ENCODE results near the gene LHB. TPM values are rescaled to one million over a fixed set of nuclear protein-coding genes. Genes with fewer than 3 reads are reported as not detected.

LHB gene
- total RNA-seq: not detected in 2 replicates

GRCh38 chr19:49017041-49017665, at the start of gene LHB:
LHB (minus strand) TSS chr19:49017091; CDS start chr19:49017081, 10 bp downstream.

GRCh38 chr19:49064768-49065611, 48.1 kb upstream of the LHB start, which contains the start of gene NTF4:
NTF4 (minus strand) TSS chr19:49064818; CDS start chr19:49061997, 2,821 bp downstream.

GRCh38 chr19:49057636-49058234, 40.8 kb upstream of the LHB start, which contains the start of gene CGB7:
CGB7 (minus strand) TSS chr19:49057749; CDS start chr19:49055375, 2,374 bp downstream.

GRCh38 chr19:49049011-49049410, 32.1 kb upstream of the LHB start, which contains the start of gene CGB8:
CGB8 (minus strand) TSS chr19:49049111; CDS start chr19:49048739, 372 bp downstream.

GRCh38 chr19:49043548-49043947, 26.7 kb upstream of the LHB start, which contains the start of gene CGB5:
CGB5 (plus strand) TSS chr19:49043848; CDS start chr19:49044210, 362 bp downstream.

GRCh38 chr19:49036815-49037214, 19.9 kb upstream of the LHB start, which contains the start of gene CGB1:
CGB1 (minus strand) TSS chr19:49036895; CDS start chr19:49036711, 184 bp downstream.

GRCh38 chr19:49031642-49032301, 14.9 kb upstream of the LHB start, which contains the start of gene CGB2:
CGB2 (plus strand) TSS chr19:49031890; CDS start chr19:49032096, 206 bp downstream.

GRCh38 chr19:49024233-49024632, 7.3 kb upstream of the LHB start, which contains the start of gene CGB3:
CGB3 (minus strand) TSS chr19:49024333; CDS start chr19:49023971, 362 bp downstream.

GRCh38 chr19:48993175-48994034, 23.5 kb downstream of the LHB start, which contains the start of the genes GYS1 and RUVBL2:
GYS1 (minus strand) TSS chr19:48993309; CDS start chr19:48993112, 197 bp downstream.
RUVBL2 (plus strand) TSS chr19:48993887; CDS start chr19:48993912, 25 bp downstream.

Other genes starting within 250 kb of the LHB start
- 17.8 and 34.5 TPM in 2 replicates for gene BCAT2, start 206.1 kb downstream of the LHB start, total RNA-seq
- 5.5 and 19.0 TPM in 2 replicates for gene HSD17B14, start 180.6 kb downstream of the LHB start, total RNA-seq
- gene PLEKHA4, start 148.5 kb downstream of the LHB start, total RNA-seq: 4.2 and 6.6 TPM in 2 replicates
- 47.0 and 52.0 TPM in 2 replicates for gene PPP1R15A, start 144.7 kb downstream of the LHB start, total RNA-seq
- 0.09 and 0.30 TPM in 2 replicates for gene TULP2, start 118.3 kb downstream of the LHB start, total RNA-seq
- 319 and 392 TPM in 2 replicates for gene NUCB1, start 116.8 kb downstream of the LHB start, total RNA-seq
- not detected in 2 replicates for gene DHDH, start 83.4 kb downstream of the LHB start, total RNA-seq
- gene BAX, start 62.2 kb downstream of the LHB start, total RNA-seq: 116 and 123 TPM in 2 replicates
- gene FTL, start 51.8 kb downstream of the LHB start, total RNA-seq: 2,285 and 3,939 TPM in 2 replicates
- 47.5 and 55.9 TPM in 2 replicates for gene GYS1, start 23.8 kb downstream of the LHB start, total RNA-seq
- gene RUVBL2, start 23.2 kb downstream of the LHB start, total RNA-seq: 176 and 217 TPM in 2 replicates
- not detected in 2 replicates for gene CGB3, start 7.2 kb upstream of the LHB start, total RNA-seq
- not detected in 2 replicates for gene CGB2, start 14.8 kb upstream of the LHB start, total RNA-seq
- gene CGB1, start 19.8 kb upstream of the LHB start, total RNA-seq: not detected in 2 replicates
- not detected in 2 replicates for gene CGB5, start 26.8 kb upstream of the LHB start, total RNA-seq
- gene CGB8, start 32.0 kb upstream of the LHB start, total RNA-seq: not detected in 2 replicates
- 0.23 and 0.30 TPM in 2 replicates for gene CGB7, start 40.7 kb upstream of the LHB start, total RNA-seq
- gene NTF4, start 47.7 kb upstream of the LHB start, total RNA-seq: 0.30 TPM in 1 of 2 replicates, not detected in the other
- not detected in 2 replicates for gene KCNA7, start 55.6 kb upstream of the LHB start, total RNA-seq
- gene SNRNP70, start 68.4 kb upstream of the LHB start, total RNA-seq: 86.7 and 121 TPM in 2 replicates
- gene LIN7B, start 97.3 kb upstream of the LHB start, total RNA-seq: 6.3 and 13.7 TPM in 2 replicates
- gene C19orf73, start 102.1 kb upstream of the LHB start, total RNA-seq: 0.89 and 0.97 TPM in 2 replicates
- 3.3 and 8.0 TPM in 2 replicates for gene PPFIA3, start 102.5 kb upstream of the LHB start, total RNA-seq
- 0.14 TPM in 1 of 2 replicates, not detected in the other for gene HRC, start 138.3 kb upstream of the LHB start, total RNA-seq
- gene TRPM4, start 140.7 kb upstream of the LHB start, total RNA-seq: 13.4 and 23.1 TPM in 2 replicates

All from smooth muscle cell of the umbilical artery (primary cell).